Measurements from ENCODE around the gene GRPEL1.
"Not testable (repeated sequence)": the region's sequence is repeated elsewhere in the genome, so short reads cannot be mapped to it uniquely, and the experiment has no call there.

The GRPEL1 gene

GRCh38 chr4:7067452-7068278, at the start of gene GRPEL1:
Gene GRPEL1, minus strand, starts transcription at chr4:7068064. Its CDS starts 32 bp downstream, at chr4:7068032.
- peak; percentile 98 for DNase-seq

- DNase-seq, result no peak
Measured at GRCh38 chr4:7116705-7117104, 48.8 kb upstream of the GRPEL1 start.

- DNase-seq, result no peak
Measured at GRCh38 chr4:7115557-7116340, 47.9 kb upstream of the GRPEL1 start.

GRCh38 chr4:7112656-7113055, 44.8 kb upstream of the GRPEL1 start:
- no peak for DNase-seq

GRCh38 chr4:7111441-7111840, 43.6 kb upstream of the GRPEL1 start:
- DNase-seq, result no peak

GRCh38 chr4:7110546-7110945, 42.7 kb upstream of the GRPEL1 start:
- DNase-seq, result no peak

- DNase-seq, result no peak
Measured at GRCh38 chr4:7109169-7109568, 41.3 kb upstream of the GRPEL1 start.

- no peak for DNase-seq
Measured at GRCh38 chr4:7108660-7109059, 40.8 kb upstream of the GRPEL1 start.

GRCh38 chr4:7108046-7108625, 40.3 kb upstream of the GRPEL1 start:
- DNase-seq, result no peak

- DNase-seq, result no peak
Measured at GRCh38 chr4:7107166-7107905, 39.5 kb upstream of the GRPEL1 start.

- DNase-seq, result no peak
Measured at GRCh38 chr4:7105276-7105675, 37.4 kb upstream of the GRPEL1 start.

- DNase-seq, result no peak
Measured at GRCh38 chr4:7104366-7105031, 36.6 kb upstream of the GRPEL1 start.

GRCh38 chr4:7103607-7104365, 35.9 kb upstream of the GRPEL1 start:
- DNase-seq, result no peak

- DNase-seq, result peak; percentile 31
Measured at GRCh38 chr4:7103031-7103606, 35.3 kb upstream of the GRPEL1 start.

GRCh38 chr4:7102516-7102909, 34.6 kb upstream of the GRPEL1 start:
- DNase-seq, result not testable (repeated sequence)

- peak; percentile 25 for DNase-seq
Measured at GRCh38 chr4:7101692-7102515, 34.0 kb upstream of the GRPEL1 start.

GRCh38 chr4:7096236-7096635, 28.4 kb upstream of the GRPEL1 start:
- no peak for DNase-seq

GRCh38 chr4:7095611-7096155, 27.8 kb upstream of the GRPEL1 start:
- DNase-seq, result no peak

GRCh38 chr4:7094916-7095315, 27.1 kb upstream of the GRPEL1 start:
- DNase-seq, result no peak

GRCh38 chr4:7092026-7092425, 24.2 kb upstream of the GRPEL1 start:
- DNase-seq, result no peak
